NCI-H128 (cell line): ENCODE results near the gene GPC2.
A peak's percentile ranks its signal among the peaks of the same experiment; 100 is the strongest.

ENCODE experiments used
- DNase-seq: peaks from one replicate; lab custom pipeline; 2025; ENCODE audit not compliant: unreplicated experiment; lab: John Stamatoyannopoulos, UW

Gene GPC2

DNA sequence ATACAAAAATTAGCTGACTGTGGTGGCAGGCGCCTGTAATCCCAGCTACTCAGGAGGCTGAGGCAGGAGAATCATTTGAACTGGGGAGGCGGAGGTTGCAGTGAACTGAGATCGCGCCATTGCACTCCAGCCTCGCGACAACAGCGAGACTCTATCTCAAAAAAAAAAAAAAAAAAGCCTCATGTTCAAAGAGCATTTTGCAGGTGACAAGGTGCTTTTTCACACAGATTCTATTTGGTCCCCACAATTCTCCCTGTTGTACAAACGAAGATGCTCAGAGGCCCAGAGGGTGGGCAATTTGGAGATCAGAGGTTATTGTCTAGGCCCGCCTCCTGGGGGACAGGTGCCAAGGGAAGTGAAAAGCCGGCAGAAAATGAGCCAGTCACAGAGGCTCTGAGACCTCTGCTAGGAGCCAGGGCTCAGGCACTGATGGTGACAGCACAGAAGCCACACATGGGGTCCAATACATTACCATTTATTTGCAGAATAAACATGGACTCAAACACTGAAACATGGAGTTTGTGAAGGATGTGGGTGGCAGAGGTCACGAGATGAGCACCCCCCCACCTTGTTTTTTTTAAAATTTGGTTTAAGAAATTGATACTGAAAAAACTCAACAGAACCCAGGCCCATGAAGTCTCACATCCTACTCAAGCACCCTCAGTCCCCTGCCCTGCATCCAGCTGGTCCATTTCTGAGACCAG lies 7.9 kb downstream of the GPC2 start:
- DNase-seq, result no peak

DNA sequence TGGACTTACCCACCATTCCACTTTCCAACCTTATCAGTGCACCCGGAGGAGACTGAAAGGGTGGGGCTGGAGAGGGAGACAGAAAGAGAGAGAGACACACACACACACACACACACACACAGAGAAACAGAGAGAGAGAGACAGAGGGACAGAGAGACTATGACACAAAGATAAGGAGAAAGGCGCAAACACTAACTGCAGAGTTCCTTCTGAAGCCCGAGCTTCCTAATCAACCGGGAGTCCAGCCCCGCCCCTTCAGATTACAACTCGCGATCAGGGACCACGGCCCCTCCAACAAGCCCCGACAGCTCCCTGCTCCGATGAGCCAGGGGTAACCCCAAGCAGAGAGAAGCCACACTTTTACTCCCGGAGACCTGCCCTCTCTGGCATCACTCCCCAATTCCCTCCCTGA lies 9.3 kb downstream of the GPC2 start:
- DNase-seq, result no peak

DNA sequence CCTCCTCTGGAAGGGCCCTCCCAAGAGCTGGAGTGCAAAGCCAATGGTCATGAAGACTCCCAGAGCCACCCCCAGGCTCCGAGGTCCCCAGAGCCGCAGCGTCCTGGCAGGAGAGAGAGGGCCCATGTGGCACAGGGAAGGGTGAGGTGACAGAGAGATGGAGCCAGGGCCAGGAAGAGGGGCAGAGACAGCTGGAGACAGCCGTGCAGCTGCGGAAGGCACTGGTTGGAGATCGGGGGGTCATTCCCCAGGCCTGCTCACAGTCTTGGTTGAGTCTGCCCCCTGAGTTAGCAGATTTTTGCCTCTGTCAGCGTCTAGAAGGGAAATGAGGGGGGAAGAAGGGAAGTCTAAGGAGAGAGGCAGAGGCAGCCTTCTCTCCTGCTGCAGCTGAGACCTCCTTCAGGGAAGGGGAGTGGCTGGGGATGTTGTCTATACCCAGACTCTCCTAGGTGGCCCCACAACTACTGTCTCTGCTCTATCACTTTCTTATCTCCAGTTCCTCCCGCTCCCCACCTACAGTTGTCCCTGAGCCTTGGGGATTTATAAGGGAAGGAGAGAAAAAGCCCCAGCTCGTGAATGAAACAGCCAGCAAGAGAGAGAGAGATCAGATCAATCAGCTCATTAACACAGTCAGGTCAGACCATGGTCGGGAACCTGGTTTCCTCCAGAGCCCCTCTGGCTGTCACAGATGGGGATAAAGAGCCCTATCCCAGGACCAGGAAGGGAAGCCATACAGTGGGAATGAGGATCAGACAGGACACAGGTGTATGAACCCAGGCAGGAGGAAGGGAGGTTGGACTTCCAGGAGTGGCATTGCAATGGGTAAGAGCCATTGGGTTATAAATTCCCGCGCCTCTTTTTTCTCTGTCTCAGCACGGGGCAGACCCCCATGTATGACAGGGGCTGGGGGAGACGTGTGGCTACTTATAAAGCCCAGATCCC lies 9.9 kb downstream of the GPC2 start:
- DNase-seq, result no peak

- no peak for DNase-seq
Measured at GRCh38 chr7:100166317-100166940, 10.8 kb downstream of the GPC2 start.

- no peak for DNase-seq
Measured at GRCh38 chr7:100163871-100164270, 13.3 kb downstream of the GPC2 start.

DNA sequence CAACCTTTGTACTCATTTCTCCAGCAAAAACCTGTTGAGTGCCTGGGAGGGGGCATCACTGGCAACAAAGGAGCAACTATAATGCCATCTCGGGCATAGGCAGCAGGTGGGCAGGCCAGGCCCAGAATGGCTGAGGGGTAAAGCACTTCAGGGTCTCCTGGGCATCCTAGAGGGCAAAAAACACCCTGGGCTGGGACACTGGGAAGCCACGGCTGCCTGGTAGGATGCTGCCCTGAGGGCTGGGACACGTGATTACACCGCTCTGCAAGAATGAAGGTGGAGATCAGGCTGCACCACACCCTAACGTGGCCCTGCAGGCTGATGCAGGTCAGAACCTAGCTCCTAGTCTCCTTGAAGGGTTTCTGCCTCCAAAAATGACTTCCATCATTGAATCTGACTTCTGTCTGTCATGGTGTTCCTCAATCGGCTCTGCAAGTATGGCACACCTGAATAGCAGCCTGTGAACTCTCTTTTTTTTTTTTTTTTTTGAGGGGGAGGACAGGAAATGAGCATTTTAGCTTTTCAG lies 14.1 kb downstream of the GPC2 start:
- DNase-seq, result no peak

DNA sequence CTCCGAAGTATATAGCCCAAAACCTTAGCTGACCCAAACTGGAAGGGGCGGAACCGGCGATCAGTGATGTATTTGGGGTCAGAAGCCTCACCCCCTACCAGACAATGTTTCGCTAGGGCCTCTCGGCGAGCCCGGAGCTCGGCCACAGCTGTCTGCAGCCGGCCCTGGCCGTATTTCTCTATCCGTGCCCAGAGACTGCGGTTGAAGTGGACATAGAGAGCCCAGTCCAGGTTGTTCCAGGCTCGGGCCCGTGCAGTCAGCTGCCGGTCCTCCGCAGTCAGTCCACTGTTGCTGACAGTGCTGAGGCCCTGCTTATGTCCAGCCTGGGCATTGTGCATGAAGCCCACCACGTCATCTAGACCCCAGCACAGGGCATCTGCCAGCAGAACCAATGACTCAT lies 17.1 kb downstream of the GPC2 start:
- DNase-seq, result no peak

GRCh38 chr7:100159099-100159623 lies 18.0 kb downstream of the GPC2 start:
- DNase-seq, result no peak

DNA sequence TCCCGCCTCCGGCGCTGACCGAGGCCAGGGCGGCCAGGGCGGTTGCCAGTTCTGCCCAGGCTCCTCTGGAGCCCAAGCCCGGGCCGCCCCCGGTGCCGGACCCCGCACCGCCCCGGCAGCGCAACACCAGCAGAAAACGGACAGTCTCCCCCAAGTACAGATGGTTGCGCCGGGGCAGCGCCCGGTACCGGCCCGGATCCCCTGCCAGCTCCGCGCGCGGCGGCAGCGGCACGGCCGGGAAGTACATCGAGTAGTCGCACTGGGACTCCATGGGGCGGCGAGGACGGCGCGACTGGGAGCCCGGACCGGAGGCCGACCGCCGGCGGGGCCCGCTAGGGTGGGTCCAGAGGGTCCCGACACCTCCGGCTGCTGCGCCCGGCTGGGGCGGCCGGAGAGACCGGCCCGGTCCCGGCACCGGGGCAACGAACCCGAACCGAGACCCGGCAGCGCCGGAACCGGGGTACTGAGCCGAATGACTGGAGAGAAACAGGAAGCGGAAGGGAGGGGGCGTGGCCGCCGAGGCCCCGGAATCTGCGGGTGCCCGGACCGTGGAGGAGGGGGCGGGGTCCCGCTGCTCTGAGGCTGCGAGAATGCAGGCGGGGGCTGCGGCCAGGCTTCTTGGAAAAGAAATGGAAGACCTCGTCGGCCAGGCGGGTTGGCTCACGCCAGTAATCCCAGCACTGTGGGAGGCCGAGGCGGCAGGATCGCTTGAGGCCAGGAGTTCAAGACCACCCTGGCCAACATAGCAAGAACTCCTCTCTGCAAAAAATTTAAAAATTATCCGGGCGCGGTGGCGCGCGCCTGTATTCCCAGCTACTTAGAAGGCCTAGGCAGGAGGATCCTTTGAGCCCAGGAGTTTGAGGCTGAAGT lies 18.7 kb downstream of the GPC2 start, which contains the start of gene TRAPPC14:
TRAPPC14 (minus strand) TSS at position 495 of the 870 bp plus-strand sequence; CDS start at position 271, 224 bp downstream.
- DNase-seq, result peak; percentile 43

GRCh38 chr7:100157334-100158228 lies 19.6 kb downstream of the GPC2 start:
- no peak for DNase-seq

- no peak for DNase-seq
Measured at GRCh38 chr7:100157069-100157333, 20.2 kb downstream of the GPC2 start.

DNA sequence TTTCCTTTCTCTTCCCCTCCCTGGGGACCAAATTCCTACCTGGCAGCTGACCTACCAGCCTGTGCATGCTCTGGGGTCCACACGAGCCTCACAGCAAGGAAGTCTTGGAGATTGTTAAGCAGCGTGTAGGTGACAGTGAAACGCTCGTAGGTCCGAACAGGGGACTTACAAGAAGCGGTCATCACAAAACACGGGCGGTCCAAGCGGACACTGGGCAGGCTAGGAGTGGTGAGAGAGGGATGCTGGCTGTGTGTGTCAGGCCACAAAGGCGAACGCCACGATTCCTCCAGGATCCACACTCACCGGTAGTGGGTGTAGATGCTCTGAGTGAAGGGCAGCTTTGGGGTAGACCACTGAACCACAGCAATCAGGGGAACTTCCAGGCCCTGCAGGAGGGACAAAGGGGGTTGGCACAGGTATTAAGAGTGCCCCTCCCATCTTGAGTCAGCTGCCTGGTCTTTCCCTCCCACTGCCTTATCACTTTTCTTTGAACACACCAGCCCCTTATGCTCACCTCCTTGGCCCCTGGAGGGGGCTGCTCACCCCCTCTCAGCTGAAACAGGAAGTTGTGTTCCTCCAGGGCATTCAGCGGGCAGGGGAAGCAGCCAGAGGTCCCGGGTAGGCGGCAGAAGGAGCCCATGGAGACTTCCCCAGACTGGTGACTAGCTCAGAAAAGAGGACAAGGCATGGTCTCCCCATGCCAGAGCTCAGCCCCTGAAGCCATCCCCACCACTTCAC lies 20.7 kb downstream of the GPC2 start:
- no peak for DNase-seq

GRCh38 chr7:100155553-100156317 lies 21.4 kb downstream of the GPC2 start:
- DNase-seq, result no peak

- DNase-seq, result no peak
Measured at GRCh38 chr7:100154651-100155491, 22.3 kb downstream of the GPC2 start.

DNA sequence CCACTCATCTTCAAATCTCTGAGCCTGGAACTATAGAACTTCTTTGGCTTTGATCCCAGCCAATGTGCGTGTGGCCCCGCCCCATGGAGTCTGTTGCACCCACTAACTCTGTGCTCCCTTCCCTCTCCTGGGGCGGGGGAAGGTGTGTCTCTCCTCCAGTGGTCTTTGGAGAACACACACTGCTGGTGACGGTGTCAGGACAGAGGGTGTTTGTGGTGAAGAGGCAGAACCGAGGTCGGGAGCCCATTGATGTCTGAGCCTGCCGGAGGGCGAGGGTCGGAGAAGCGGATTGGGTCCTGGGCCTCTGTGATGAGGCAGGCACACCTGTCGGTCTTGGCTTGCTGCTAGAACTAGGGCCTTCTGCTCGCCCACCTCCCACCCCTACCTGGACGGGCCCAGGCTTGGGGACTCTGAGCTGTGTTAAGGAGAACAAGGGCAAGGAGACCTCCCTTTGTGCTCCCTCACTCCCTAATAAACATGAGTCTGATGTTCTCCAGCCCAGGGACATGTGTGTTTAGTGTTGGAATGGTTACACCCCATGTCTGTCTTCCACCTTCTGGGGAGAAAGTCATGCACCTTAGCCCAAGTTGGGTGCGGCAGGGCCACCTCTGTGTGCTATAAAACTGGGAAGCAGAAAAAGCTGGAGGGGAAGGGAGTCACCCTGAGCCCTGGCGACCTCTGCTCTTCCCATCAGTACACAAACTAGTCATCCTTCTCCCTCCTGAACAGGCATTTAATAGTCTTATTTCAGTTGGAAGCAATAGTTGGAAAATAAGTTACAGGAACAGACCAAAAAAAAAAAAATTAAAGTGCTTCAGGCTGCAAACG lies 23.3 kb downstream of the GPC2 start:
- DNase-seq, result no peak

GRCh38 chr7:100152937-100153666 lies 24.1 kb downstream of the GPC2 start:
- no peak for DNase-seq
